SJCRH30 (cell line): ENCODE results near the gene TMEM203. TPM values are rescaled to one million over a fixed set of nuclear protein-coding genes. Genes with fewer than 3 reads are reported as not detected.

Experiments used
- DNase-seq, 2 experiments: peaks; one replicate each; pipeline ENCODE4 v3.0.0-alpha.2; 2015 to 2020
- H3K27ac ChIP-seq: fragments of 250-450 bp; sonication (Bioruptor Pico); 2 replicates; pipeline ENCODE4 v1.5.1; 2020; ENCODE audit warnings: mild to moderate bottlenecking, moderate library complexity
- H3K27me3 ChIP-seq: fragments of 250-450 bp; sonication (Bioruptor Pico); 2 replicates; pipeline ENCODE4 v1.5.1; 2020; ENCODE audit warnings: mild to moderate bottlenecking, moderate library complexity
- H3K36me3 ChIP-seq: fragments of 250-450 bp; sonication (Bioruptor Pico); 2 replicates; pipeline ENCODE4 v1.5.1; 2020; ENCODE audit warnings: mild to moderate bottlenecking, moderate library complexity
- H3K4me1 ChIP-seq: fragments of 250-450 bp; sonication (Bioruptor Pico); 2 replicates; pipeline ENCODE4 v1.5.1; 2020; ENCODE audit warnings: mild to moderate bottlenecking, moderate library complexity
- H3K4me3 ChIP-seq: fragments of 250-450 bp; sonication (Bioruptor Pico); 2 replicates; pipeline ENCODE4 v1.5.1; 2020; ENCODE audit warnings: mild to moderate bottlenecking, moderate library complexity
- H3K9me3 ChIP-seq: fragments of 250-450 bp; sonication (Bioruptor Pico); replicated peaks from 2 replicates; pipeline ENCODE4 v1.5.1; 2020; ENCODE audit warnings: mild to moderate bottlenecking, moderate library complexity
- total RNA-seq: library from RNA; depleted of rRNA; stranded (reverse); fragments of >200 nt; shearing (Covaris generic); gene quantifications from 2 replicates; pipeline ENCODE4 v1.2.3, GENCODE V29; 2014

TMEM203 gene
- total RNA-seq, 1 experiment from 2014 or later = 57.3 TPM

- Histone ChIP-seq H3K27ac (no peak overlapping the region), H3K4me1 (peaks cover 3% of the 10 kb centered on the region), H3K4me3 (no peak overlapping the region), H3K36me3 (peaks cover 42% of the 10 kb centered on the region), H3K9me3 (no peaks in the 10 kb centered on the region), H3K27me3 (no peaks in the 10 kb centered on the region)
- no peak for DNase-seq
Observed at GRCh38 chr9:137178939-137179630, 26.4 kb downstream of the TMEM203 start.

- H3K27ac ChIP-seq = no peak overlapping the region
- peaks cover 38% of the 10 kb centered on the region for H3K36me3 ChIP-seq
- no peak for DNase-seq
- peaks cover 9% of the 10 kb centered on the region for H3K4me1 ChIP-seq
- no peak overlapping the region for H3K4me3 ChIP-seq
- H3K9me3 ChIP-seq = no peaks in the 10 kb centered on the region
- no peaks in the 10 kb centered on the region for H3K27me3 ChIP-seq
Observed at GRCh38 chr9:137178201-137178938, 27.1 kb downstream of the TMEM203 start.

GRCh38 chr9:137176302-137177182 is 28.9 kb downstream of the TMEM203 start:
- DNase-seq = peak in 1 of 2 experiments; percentile 64
- Histone ChIP-seq H3K9me3 (no peaks in the 10 kb centered on the region), H3K27ac (no peak overlapping the region)

GRCh38 chr9:137175345-137175961 is 30.0 kb downstream of the TMEM203 start:
- DNase-seq = no peak
- Histone ChIP-seq H3K36me3 (peaks cover 19% of the 10 kb centered on the region), H3K4me1 (peaks cover 32% of the 10 kb centered on the region), H3K27ac (no peak overlapping the region), H3K27me3 (peaks cover under 1% of the 10 kb centered on the region; the same call in 1 of the 2 replicates), H3K4me3 (no peak overlapping the region), H3K9me3 (no peaks in the 10 kb centered on the region)

More at GRCh38 chr9:137176302-137177182, 28.9 kb downstream of the TMEM203 start:
- Histone ChIP-seq H3K27me3 (no peaks in the 10 kb centered on the region), H3K4me1 (peaks cover 27% of the 10 kb centered on the region), H3K4me3 (no peak overlapping the region), H3K36me3 (peaks cover 25% of the 10 kb centered on the region)

GRCh38 chr9:137174722-137175293 is 30.6 kb downstream of the TMEM203 start:
- peaks cover 14% of the 10 kb centered on the region for H3K36me3 ChIP-seq
- no peak overlapping the region for H3K27ac ChIP-seq
- no peak for DNase-seq
- H3K4me3 ChIP-seq = no peak overlapping the region
- H3K9me3 ChIP-seq = no peaks in the 10 kb centered on the region
- H3K4me1 ChIP-seq = peaks cover 38% of the 10 kb centered on the region
- H3K27me3 ChIP-seq = peaks cover 6% of the 10 kb centered on the region; the same call in 1 of the 2 replicates

- Histone ChIP-seq H3K36me3 (peaks cover 8% of the 10 kb centered on the region), H3K4me3 (0 out of 2 replicates have a peak overlapping the region, but pooled peaks have one; percentile 0), H3K4me1 (peaks cover 40% of the 10 kb centered on the region), H3K9me3 (no peaks in the 10 kb centered on the region), H3K27ac (peak overlapping the region; percentile 79), H3K27me3 (peaks cover 6% of the 10 kb centered on the region; the same call in 1 of the 2 replicates)
- no peak for DNase-seq
Observed at GRCh38 chr9:137173796-137174664, 31.4 kb downstream of the TMEM203 start.

GRCh38 chr9:137172901-137173795 is 32.3 kb downstream of the TMEM203 start:
- no peaks in the 10 kb centered on the region for H3K9me3 ChIP-seq
- H3K36me3 ChIP-seq = peaks cover 6% of the 10 kb centered on the region
- peaks cover 6% of the 10 kb centered on the region; the same call in 1 of the 2 replicates for H3K27me3 ChIP-seq
- DNase-seq = peak; percentile 95 to 96
- peaks cover 40% of the 10 kb centered on the region for H3K4me1 ChIP-seq
- peak overlapping the region; percentile 79 for H3K27ac ChIP-seq
- 0 out of 2 replicates have a peak overlapping the region, but pooled peaks have one; percentile 0 for H3K4me3 ChIP-seq

- no peaks in the 10 kb centered on the region for H3K9me3 ChIP-seq
- H3K4me1 ChIP-seq = peaks cover 48% of the 10 kb centered on the region
- DNase-seq = no peak
- no peak overlapping the region for H3K27ac ChIP-seq
- H3K27me3 ChIP-seq = peaks cover 18% of the 10 kb centered on the region
- H3K36me3 ChIP-seq = no peaks in the 10 kb centered on the region
- H3K4me3 ChIP-seq = no peak overlapping the region
Observed at GRCh38 chr9:137171149-137171900, 34.1 kb downstream of the TMEM203 start.

- Histone ChIP-seq H3K27ac (no peak overlapping the region), H3K4me1 (peaks cover 55% of the 10 kb centered on the region), H3K4me3 (no peak overlapping the region), H3K27me3 (peaks cover 25% of the 10 kb centered on the region), H3K36me3 (no peaks in the 10 kb centered on the region), H3K9me3 (no peaks in the 10 kb centered on the region)
- DNase-seq = no peak
Observed at GRCh38 chr9:137170486-137171148, 34.8 kb downstream of the TMEM203 start.

GRCh38 chr9:137169896-137170358 is 35.5 kb downstream of the TMEM203 start, which contains the start of gene LRRC26:
Gene LRRC26 (minus strand): TSS chr9:137170051. CDS start chr9:137169943, 108 bp downstream.
- Histone ChIP-seq H3K27me3 (peaks cover 32% of the 10 kb centered on the region), H3K9me3 (no peaks in the 10 kb centered on the region), H3K4me1 (peaks cover 62% of the 10 kb centered on the region), H3K36me3 (no peaks in the 10 kb centered on the region), H3K27ac (no peak within 1 kb of the TSS), H3K4me3 (peak within 1 kb of the TSS; percentile 11)
- DNase-seq = peak in 1 of 2 experiments; percentile 42
